Raji (cell line): Measurements from ENCODE around the gene FAM120AOS.

Experiments used
- POLR2A ChIP-seq: IDR thresholded peaks from 2 replicates; pipeline ENCODE4 v1.6.1; 2011; ENCODE audit warnings: low read depth, low read length, control low read depth; ENCODE audit not compliant: insufficient read depth

Gene FAM120AOS

DNA sequence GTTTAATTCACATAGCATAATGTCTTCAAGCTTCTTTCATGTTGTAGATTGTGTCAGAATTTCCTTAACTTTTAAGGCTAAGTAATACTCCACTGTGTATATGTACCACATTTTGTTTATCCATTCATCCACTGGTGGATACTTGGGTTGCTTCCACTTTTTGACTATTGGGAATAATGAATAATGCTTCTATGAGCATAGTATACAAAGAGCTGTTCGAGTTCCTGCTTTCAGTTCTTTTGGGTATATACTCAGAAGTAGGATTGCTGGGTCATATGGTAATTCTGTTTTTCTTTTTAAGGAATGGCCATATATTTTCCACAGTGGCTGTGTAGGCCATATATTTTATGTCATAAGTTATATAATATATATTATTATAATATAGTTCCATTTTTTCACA lies 3.6 kb upstream of the FAM120AOS start:
- no peak for TF ChIP-seq POLR2A

DNA sequence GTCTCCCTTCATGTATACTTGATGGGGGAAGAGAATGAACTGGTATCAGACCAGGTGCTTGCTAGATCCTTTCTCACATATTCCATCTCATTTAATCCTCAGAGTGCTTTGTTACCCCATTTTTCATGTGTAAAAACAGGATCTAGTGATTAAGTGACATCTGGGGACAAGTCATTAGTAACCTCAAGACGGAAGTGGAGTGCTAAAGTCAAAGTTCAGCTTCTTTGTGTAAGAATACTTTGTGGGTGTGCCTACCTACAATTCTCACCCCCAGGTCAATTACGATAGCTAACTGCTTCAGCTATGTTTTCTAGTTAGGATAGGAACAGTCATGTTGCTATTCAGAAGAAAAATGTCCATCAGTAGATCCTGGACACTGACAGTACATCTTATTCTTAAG lies 3.1 kb upstream of the FAM120AOS start:
- TF ChIP-seq POLR2A: no peak

DNA sequence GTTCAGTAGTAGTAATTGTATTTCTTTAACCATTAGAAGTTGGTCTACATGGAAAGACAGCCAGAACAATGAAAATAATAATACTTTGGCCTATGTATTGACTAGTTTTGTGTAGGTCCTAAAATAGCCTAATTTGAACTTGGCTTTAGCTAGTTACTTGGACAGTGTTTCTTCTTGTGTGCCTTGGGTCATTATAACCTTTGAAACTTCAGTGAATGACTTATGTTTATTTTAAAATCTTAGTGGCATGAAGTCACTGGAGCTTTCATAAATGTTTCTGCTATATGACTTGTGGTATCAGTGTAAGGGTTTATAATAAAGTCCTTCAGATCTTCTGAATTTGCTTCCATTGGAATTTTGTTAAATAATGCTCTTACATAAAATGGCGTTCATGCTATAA lies 2.6 kb upstream of the FAM120AOS start:
- TF ChIP-seq POLR2A: no peak

DNA sequence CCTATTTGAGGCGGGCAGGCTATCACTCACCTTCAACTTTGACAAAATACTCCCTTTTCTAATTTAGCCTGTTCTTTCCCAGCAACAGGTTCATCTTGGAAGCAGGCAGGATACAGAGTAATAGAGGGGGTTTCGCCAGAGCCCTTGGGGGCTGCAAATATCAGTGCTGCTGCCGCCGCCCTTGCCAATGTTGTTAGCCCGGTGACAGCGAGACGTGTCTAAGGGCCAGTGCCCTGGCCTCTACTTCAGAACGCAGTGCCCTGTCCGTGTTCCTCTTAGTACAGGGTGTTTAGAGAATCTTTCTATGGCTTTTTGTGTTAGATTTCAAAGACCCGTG lies 703 bp downstream of the FAM120AOS start:
- TF ChIP-seq POLR2A: no peak

DNA sequence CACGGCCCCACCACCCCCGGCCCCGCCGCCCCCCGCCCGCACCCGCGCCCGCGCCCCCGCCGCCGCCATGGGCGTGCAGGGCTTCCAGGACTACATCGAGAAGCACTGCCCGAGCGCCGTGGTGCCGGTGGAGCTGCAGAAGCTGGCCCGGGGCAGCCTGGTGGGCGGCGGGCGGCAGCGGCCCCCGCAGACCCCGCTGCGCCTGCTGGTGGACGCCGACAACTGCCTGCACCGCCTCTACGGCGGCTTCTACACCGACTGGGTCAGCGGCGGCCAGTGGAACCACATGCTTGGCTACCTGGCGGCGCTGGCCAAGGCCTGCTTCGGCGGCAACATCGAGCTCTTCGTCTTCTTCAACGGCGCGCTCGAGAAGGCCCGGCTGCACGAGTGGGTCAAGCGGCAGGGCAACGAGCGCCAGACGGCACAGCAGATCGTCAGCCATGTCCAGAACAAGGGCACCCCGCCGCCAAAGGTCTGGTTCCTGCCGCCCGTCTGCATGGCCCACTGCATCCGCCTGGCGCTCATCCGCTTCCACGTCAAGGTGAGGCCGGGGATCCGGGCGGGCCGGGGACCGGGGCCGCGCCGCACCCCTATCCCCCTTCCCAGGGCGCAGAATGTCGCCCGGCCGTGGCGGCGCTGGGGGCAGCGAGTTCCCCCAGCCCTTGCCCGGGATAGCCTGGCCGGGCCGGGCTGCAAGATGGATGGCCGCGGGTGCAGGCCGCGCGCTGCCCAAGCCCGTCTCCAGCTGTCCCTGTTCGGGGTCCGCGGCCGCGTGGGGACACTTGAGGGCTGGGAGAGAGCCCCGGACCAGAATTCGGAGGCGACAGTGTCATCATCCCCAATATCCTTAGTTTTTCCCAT lies 1.3 kb downstream of the FAM120AOS start:
- peak; percentile 63 for TF ChIP-seq POLR2A

DNA sequence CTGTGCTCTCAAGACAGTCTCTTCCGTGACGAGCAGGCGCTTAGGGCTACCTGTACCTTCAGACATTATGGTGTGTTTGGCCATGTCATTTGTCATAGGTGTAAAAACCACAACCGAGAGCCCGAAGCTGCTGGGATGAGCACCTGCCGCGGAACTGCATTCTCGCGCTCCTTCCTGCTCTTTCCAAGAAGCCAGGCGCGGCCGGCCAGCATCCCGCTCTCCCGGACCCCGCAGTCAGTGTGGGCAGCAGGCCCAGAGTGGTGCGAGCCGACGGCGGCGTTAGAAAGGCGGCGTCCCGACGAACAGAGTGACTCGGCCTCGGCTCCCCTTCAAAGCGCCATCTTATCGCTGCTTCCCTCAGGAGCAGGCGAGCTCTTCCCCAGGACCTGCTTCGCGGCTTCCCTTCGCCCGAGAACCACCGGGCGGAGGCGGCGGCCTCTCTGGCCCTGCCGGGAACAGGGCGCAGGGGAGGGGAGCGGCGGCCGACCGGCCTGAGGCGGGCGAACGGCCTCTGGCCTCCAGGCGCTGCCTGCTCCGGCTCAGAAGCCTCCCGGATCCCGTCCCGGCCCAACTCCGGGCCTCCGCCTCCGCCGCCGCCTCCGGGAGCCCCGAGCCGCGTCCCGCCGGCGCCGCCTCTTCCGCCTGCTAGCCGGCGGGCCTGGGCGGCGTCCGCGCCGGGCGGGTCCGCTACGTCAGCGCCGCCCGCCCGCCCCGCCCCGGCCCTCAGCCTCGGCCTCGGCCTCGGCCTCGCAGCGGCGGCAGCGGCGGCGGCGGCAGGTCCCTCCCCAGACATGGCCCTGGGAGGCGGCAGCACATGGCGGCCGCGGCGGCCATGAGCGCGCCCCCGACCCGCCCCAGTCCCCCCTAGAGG lies 2.2 kb downstream of the FAM120AOS start, which contains the start of gene FAM120A:
FAM120A (plus strand) TSS at position 741 of the 871 bp plus-strand sequence. CDS start 231 bp downstream, outside the sequence.
- peak; percentile 74 for TF ChIP-seq POLR2A

DNA sequence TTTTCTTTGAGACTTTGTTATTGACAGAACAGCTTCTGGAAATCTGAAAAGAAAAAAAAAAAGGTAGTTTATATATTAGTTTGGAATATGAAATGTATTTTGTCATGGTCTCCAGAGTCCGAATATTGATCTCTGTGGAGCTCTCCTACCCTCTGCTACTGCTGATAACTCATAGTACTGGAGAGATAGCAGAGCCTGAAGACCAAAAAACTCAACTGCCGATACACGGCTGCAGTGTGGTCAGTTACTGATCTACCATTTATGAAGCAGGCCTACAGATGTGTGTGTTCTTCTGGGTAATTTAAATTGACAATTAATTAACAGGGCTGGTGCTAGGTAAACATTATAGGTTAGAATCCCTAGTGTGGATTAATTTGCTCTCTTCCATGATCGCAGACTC lies 5.7 kb downstream of the FAM120AOS start:
- no peak for TF ChIP-seq POLR2A

DNA sequence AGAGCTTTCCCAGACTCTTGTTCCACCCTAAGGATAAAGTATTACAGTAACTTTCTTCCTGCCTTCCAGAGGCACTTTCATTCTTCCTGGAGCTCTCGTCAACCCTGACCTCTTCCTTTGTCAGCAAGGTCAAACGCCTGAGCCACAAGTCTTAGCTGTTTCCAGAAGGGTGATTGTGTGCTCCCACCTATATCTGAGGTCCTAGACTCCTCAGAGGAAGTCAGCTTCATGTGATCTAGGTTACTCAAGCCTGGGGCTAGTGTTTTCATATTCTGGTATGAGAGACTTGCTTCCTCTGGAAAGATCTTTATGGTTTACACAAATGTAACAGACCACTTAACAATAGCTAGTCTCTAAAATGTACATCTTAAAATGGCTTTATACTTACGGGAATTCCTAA lies 7.3 kb downstream of the FAM120AOS start:
- TF ChIP-seq POLR2A: no peak

DNA sequence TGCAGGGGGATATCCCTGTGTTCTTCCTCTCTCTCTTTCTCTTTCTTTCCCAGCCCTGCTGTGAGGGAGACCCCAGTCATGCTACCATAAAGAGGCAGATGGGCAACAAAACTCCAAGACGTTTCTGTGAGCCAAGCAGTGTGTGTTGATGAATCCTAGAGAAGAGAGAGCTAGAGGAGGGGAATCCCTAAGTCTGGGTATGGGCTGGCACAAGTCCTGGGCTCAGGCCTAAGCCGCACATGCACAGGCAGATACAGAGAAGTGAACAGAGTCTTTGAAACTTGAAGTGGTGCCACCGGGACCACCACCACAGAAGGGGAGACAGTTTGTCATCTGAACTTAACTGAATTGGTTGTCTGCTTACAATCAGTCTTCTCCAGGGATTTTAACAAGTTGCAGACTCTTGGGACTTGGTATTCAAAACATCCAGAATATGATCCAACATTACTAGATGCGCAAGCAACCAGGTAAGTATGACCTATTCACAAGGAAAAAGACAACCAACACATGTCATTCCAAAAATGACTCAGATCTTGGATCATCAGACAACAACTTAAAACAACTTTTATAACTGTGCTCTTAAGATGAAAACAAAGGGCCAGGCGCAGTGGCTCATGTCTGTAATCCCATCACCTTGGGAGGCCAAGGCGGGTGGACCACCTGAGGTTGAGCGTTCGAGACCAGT lies 12.3 kb downstream of the FAM120AOS start:
- TF ChIP-seq POLR2A: no peak

DNA sequence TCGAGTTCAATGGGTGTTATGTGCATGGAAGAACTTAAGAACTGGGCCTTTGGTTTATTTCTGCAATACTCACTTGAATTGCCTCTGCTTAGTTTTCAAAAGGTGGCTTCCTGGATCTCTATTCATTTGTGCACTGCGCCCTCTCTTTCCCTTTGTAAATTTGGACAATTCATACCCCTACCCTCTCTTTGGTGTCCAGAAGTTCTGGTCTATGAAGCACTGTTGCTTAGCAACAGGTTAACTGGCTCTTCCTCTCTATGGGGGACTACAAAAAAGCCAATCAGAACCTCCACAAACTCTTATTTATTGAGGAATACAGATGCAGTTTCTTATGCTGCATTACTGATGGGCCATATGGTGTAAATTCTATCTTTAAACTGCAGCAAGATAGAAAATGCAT lies 15.4 kb downstream of the FAM120AOS start:
- TF ChIP-seq POLR2A: no peak

DNA sequence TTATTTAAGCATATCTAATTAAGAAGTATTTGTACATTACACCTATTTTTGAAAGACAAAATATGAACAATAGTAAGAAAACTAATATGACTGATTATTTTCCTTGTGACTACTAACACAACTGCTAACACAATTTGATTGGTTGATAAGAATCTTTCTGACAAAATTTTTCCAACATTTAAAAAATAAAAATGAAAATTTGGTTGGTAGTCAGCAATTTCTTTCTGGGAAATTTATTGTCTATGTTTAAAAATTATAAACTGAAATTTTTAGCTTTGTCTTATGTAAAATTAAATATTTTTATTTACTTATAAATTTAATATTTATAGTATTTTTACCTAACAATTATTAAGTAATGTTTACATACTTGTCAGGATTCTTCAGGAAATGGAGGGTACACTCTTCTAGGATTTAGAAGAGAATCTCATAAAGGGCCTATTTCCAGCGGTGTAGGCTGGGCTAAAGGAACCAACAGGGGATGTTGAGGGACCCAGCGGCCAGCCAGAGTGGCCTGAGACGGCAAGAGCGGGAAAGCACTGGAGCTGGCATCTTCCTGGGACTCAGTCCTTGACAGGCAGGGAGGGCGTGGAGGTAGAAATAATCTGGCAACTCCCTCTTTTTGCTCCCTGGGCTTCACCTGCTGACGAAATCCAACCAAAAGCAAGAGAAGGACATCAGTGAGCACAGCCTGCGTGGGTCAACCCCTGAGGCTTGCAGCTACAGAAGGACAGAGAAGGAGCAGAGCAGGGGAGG lies 16.6 kb downstream of the FAM120AOS start:
- TF ChIP-seq POLR2A: no peak

DNA sequence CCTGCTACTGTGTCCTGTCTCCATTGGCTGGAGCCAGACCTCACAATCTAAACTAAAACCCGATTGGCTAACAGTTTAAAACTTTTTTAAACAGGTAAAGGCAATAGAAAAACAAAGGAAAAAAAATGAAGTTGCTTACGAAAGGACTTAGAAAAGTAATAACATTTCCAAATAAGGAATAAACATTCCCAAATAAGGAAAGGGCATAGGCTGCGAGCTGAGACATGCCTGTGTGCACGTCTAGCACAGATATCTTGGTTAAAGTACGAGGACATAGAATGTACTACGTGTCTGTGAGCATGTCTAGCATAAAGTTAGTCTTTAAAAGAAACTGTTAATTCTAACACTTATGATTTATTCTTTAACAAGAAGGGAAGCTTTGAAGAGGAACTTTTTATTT lies 17.2 kb downstream of the FAM120AOS start:
- TF ChIP-seq POLR2A: no peak

DNA sequence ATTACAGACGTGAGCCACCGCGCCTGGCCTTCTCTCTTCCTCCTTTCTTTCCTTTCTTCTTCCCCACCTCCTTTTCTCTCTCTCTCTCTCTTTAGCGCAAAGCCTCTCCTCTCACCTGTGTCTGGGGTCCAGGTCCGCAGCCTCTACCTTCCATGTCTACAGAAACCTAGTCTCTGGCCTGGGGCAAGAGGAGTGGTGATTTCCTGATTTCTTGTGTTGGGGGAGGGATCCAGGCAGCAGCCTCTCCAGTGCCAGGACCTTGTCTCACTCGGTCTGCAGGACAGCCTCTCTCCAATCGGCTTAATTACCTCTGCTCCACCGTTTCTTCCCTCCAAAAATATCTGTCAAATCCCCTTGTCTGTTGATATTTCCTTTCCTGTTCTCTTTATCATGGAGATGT lies 18.0 kb downstream of the FAM120AOS start:
- no peak for TF ChIP-seq POLR2A

DNA sequence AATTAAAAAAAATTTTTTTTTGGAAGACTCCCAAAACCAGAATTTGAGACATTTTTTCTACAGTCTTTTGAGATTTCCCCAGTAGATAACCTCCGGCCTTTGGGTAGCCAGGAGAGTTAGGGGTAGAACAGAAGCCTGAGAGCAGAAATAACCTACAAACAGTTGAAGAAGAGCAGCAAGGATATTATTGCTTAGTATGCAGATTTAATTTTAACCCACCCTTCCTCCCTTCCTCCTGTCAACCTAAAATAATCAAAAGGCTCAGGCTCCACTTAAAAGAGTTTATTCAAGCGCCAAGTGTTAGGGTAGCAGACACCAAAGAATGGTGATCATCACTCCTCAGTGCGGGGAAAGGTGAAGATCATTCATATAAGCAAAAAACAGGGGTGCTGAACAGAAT lies 19.3 kb downstream of the FAM120AOS start:
- no peak for TF ChIP-seq POLR2A

DNA sequence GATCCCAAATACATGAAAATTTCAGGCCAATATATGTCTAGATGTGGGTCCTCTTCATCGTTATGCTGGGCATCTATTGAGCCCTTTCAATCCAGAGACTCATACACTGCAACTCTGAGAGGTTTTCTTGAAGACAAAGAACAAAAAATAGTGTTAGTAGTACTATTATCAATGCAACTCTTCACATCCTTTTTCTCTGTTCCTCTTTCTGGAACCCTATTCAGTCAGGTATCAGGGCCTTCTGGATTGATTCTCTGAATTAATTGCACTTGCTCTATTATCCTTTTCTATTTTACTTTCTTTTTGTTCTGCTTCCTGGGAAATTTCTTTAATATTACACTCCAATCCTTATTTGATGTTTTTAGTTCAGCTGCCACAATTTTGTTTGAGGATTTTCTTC lies 20.4 kb downstream of the FAM120AOS start:
- no peak for TF ChIP-seq POLR2A
